ENCODE measurements around the gene C17orf113. TPM values are rescaled to one million over a fixed set of nuclear protein-coding genes. Genes with fewer than 3 reads are reported as not detected.

C17orf113 gene
- total RNA-seq: under 1 TPM; 0.15 to 0.26 TPM

GRCh38 chr17:42050393-42051012, at the start of gene C17orf113:
Gene C17orf113, minus strand, starts transcription at chr17:42050601. Its CDS starts 7,225 bp downstream, at chr17:42043376.
- Mint-ChIP-seq H3K27me3 (peaks cover 39% of the 10 kb centered on the region), H3K36me3 (no peaks in the 10 kb centered on the region), H3K4me3 (peak within 1 kb of the TSS; percentile 66), H3K9me3 (no peaks in the 10 kb centered on the region), H3K27ac (no peak within 1 kb of the TSS), H3K4me1 (ENCODE audit: low read depth) (peaks cover 6% of the 10 kb centered on the region)
- intact Hi-C loops (cut with micrococcal nuclease): no loop called here
- peak; percentile 54 for DNase-seq
- CTCF ChIA-PET: interaction anchor here (0.9 to 2.1 kb wide), 3 partner anchors 25 to 33 kb away, joined by 3 to 11 read pairs (median 4); partner anchors contain the start of gene DNAJC7
- POLR2A ChIA-PET: no interaction called here

- ChIA-PET POLR2A (interaction anchor here (0.7 to 1.3 kb wide), 3 partner anchors 13 to 73 kb away, joined by 3 to 4 read pairs (median 3); no protein-coding TSS in a partner anchor), CTCF (interaction anchor here (0.5 to 7.4 kb wide), 4 partner anchors 33 to 924 kb away, joined by 4 to 70 read pairs (median 26); partner anchors contain the start of genes BECN1 and VAT1)
- intact Hi-C loops (cut with micrococcal nuclease): no loop called here
- peaks cover 16% of the 10 kb centered on the region for H3K27me3 Mint-ChIP-seq
- H3K36me3 Mint-ChIP-seq: no peaks in the 10 kb centered on the region
- no peaks in the 10 kb centered on the region for H3K9me3 Mint-ChIP-seq
- no peak overlapping the region for H3K4me3 Mint-ChIP-seq
- no peak for DNase-seq
- H3K4me1 Mint-ChIP-seq (ENCODE audit: low read depth): peaks cover 8% of the 10 kb centered on the region
- no peak overlapping the region for H3K27ac Mint-ChIP-seq
Observed at GRCh38 chr17:42098730-42099399, 48.5 kb upstream of the C17orf113 start.

- Mint-ChIP-seq H3K27ac (no peak within 1 kb of the TSS), H3K9me3 (no peaks in the 10 kb centered on the region), H3K27me3 (peaks cover 16% of the 10 kb centered on the region), H3K36me3 (no peaks in the 10 kb centered on the region), H3K4me1 (ENCODE audit: low read depth) (peaks cover 8% of the 10 kb centered on the region), H3K4me3 (no peak within 1 kb of the TSS)
- ChIA-PET CTCF (interaction anchor here (0.5 to 7.4 kb wide), 7 partner anchors 12 to 726 kb away, joined by 3 to 49 read pairs (median 3); partner anchors contain the start of gene BECN1), POLR2A (interaction anchor here (0.7 to 1.3 kb wide), 3 partner anchors 14 to 72 kb away, joined by 3 to 4 read pairs (median 3); no protein-coding TSS in a partner anchor)
- intact Hi-C loops (cut with micrococcal nuclease): no loop called here
- DNase-seq: peak; percentile 51
Observed at GRCh38 chr17:42097691-42098631, 47.6 kb upstream of the C17orf113 start, which contains the start of gene ZNF385C. Gene ZNF385C, minus strand, starts transcription at chr17:42098473. Its CDS starts 35,417 bp downstream, at chr17:42063056.

- intact Hi-C loops (cut with micrococcal nuclease): no loop called here
- Mint-ChIP-seq H3K4me1 (ENCODE audit: low read depth) (peaks cover 8% of the 10 kb centered on the region), H3K27ac (no peak overlapping the region), H3K27me3 (peaks cover 16% of the 10 kb centered on the region), H3K4me3 (no peak overlapping the region), H3K9me3 (no peaks in the 10 kb centered on the region), H3K36me3 (no peaks in the 10 kb centered on the region)
- DNase-seq: no peak
- POLR2A ChIA-PET: interaction anchor here (0.8 kb wide), 1 partner anchor 14 kb away, joined by 3 read pairs; no protein-coding TSS in a partner anchor
- CTCF ChIA-PET: interaction anchor here (1.0 to 2.3 kb wide), 5 partner anchors 10 to 71 kb away, joined by 3 to 11 read pairs (median 3); no protein-coding TSS in a partner anchor
Observed at GRCh38 chr17:42096360-42097111, 46.1 kb upstream of the C17orf113 start.

GRCh38 chr17:42094375-42095069, 44.1 kb upstream of the C17orf113 start:
- Mint-ChIP-seq H3K27me3 (peaks cover 21% of the 10 kb centered on the region), H3K27ac (no peak overlapping the region), H3K9me3 (no peaks in the 10 kb centered on the region), H3K4me3 (no peak overlapping the region), H3K36me3 (no peaks in the 10 kb centered on the region), H3K4me1 (ENCODE audit: low read depth) (peaks cover 8% of the 10 kb centered on the region)
- CTCF ChIA-PET: interaction anchor here (0.6 kb wide), 1 partner anchor 23 kb away, joined by 4 read pairs; no protein-coding TSS in a partner anchor
- intact Hi-C loops (cut with micrococcal nuclease): no loop called here
- POLR2A ChIA-PET: no interaction called here
- no peak for DNase-seq

GRCh38 chr17:42092939-42093338, 42.5 kb upstream of the C17orf113 start:
- H3K27ac Mint-ChIP-seq: no peak overlapping the region
- intact Hi-C loops (cut with micrococcal nuclease): no loop called here
- POLR2A ChIA-PET: no interaction called here
- DNase-seq: no peak
- H3K36me3 Mint-ChIP-seq: no peaks in the 10 kb centered on the region
- no peak overlapping the region for H3K4me3 Mint-ChIP-seq
- CTCF ChIA-PET: interaction anchor here (1.0 kb wide), 1 partner anchor 27 kb away, joined by 3 read pairs; no protein-coding TSS in a partner anchor
- H3K9me3 Mint-ChIP-seq: no peaks in the 10 kb centered on the region
- peaks cover 20% of the 10 kb centered on the region for H3K27me3 Mint-ChIP-seq
- H3K4me1 Mint-ChIP-seq (ENCODE audit: low read depth): peaks cover 5% of the 10 kb centered on the region

- intact Hi-C loops (cut with micrococcal nuclease): no loop called here
Observed at GRCh38 chr17:42090964-42091790, 40.8 kb upstream of the C17orf113 start.

GRCh38 chr17:42088736-42089135, 38.3 kb upstream of the C17orf113 start:
- Mint-ChIP-seq H3K4me3 (no peak overlapping the region), H3K27ac (no peak overlapping the region), H3K4me1 (ENCODE audit: low read depth) (no peaks in the 10 kb centered on the region), H3K36me3 (no peaks in the 10 kb centered on the region), H3K9me3 (no peaks in the 10 kb centered on the region), H3K27me3 (peaks cover 7% of the 10 kb centered on the region)
- ChIA-PET POLR2A (no interaction called here), CTCF (no interaction called here)
- intact Hi-C loops (cut with micrococcal nuclease): no loop called here
- no peak for DNase-seq

More at GRCh38 chr17:42090964-42091790, 40.8 kb upstream of the C17orf113 start:
- Mint-ChIP-seq H3K27me3 (peaks cover 7% of the 10 kb centered on the region), H3K4me1 (ENCODE audit: low read depth) (no peaks in the 10 kb centered on the region), H3K27ac (no peak overlapping the region), H3K4me3 (no peak overlapping the region), H3K9me3 (no peaks in the 10 kb centered on the region), H3K36me3 (no peaks in the 10 kb centered on the region)
- CTCF ChIA-PET: interaction anchor here (0.6 to 1.4 kb wide), 2 partner anchors 23 to 51 kb away, joined by 3 read pairs; no protein-coding TSS in a partner anchor
- POLR2A ChIA-PET: no interaction called here
- DNase-seq: no peak

GRCh38 chr17:42087736-42088705, 37.6 kb upstream of the C17orf113 start:
- Mint-ChIP-seq H3K36me3 (no peaks in the 10 kb centered on the region), H3K4me3 (no peak overlapping the region), H3K9me3 (no peaks in the 10 kb centered on the region), H3K4me1 (ENCODE audit: low read depth) (no peaks in the 10 kb centered on the region), H3K27ac (no peak overlapping the region), H3K27me3 (peaks cover 7% of the 10 kb centered on the region)
- ChIA-PET CTCF (interaction anchor here (0.8 to 1.9 kb wide), 3 partner anchors 13 to 299 kb away, joined by 3 to 7 read pairs (median 3); partner anchors contain the start of gene NKIRAS2), POLR2A (no interaction called here)
- intact Hi-C loops (cut with micrococcal nuclease): no loop called here
- no peak for DNase-seq

Data from activated CD4-positive, alpha-beta memory T cell treated with anti-CD3 and anti-CD28 coated beads for 36 hours (primary cell).